Mesendoderm (in vitro differentiated cells): ENCODE results near the gene SIM2.

Experiments
- DNase-seq: peaks from one replicate; pipeline ENCODE4 v3.0.0; 2013
- H2AK5ac ChIP-seq: 2 replicates; pipeline ENCODE4 v1.6.1; 2013; ENCODE audit warnings: low read length, inconsistent platforms
- H2BK120ac ChIP-seq: 2 replicates; pipeline ENCODE4 v1.6.1; 2013; ENCODE audit warnings: low read depth, mild to moderate bottlenecking, low read length, moderate library complexity, mixed read lengths
- H2BK15ac ChIP-seq: replicated peaks from 2 replicates; pipeline ENCODE4 v1.6.1; 2013; ENCODE audit warnings: low read depth, mild to moderate bottlenecking, moderate library complexity
- H2BK5ac ChIP-seq: 2 replicates; pipeline ENCODE4 v1.6.1; 2013; ENCODE audit warnings: low read length, inconsistent platforms
- H3K18ac ChIP-seq: 2 replicates; pipeline ENCODE4 v1.6.1; 2013; ENCODE audit warnings: mild to moderate bottlenecking, low read length, mixed read lengths
- H3K23ac ChIP-seq: one replicate; pipeline ENCODE4 v1.6.1; 2013; ENCODE audit warnings: low read length
- H3K27ac ChIP-seq: 2 replicates; pipeline ENCODE4 v1.5.1; 2013; ENCODE audit warnings: low read depth, mild to moderate bottlenecking, inconsistent platforms, low read length, moderate library complexity
- H3K27me3 ChIP-seq: 2 replicates; pipeline ENCODE4 v1.6.1; 2013; ENCODE audit warnings: low read length, control low read depth, mild to moderate bottlenecking, inconsistent platforms; ENCODE audit not compliant: insufficient read depth, poor library complexity
- H3K36me3 ChIP-seq: 2 replicates; pipeline ENCODE4 v1.6.1; 2013; ENCODE audit warnings: low read length, inconsistent platforms; ENCODE audit not compliant: control insufficient read depth, insufficient read depth
- H3K4ac ChIP-seq: one replicate; pipeline ENCODE4 v1.6.1; 2013; ENCODE audit warnings: low read depth, mild to moderate bottlenecking, low read length, moderate library complexity
- H3K4me1 ChIP-seq: 2 replicates; pipeline ENCODE4 v1.6.1; 2013; ENCODE audit warnings: low read depth, low read length, inconsistent platforms; ENCODE audit not compliant: control insufficient read depth
- H3K4me2 ChIP-seq: 2 replicates; pipeline ENCODE4 v1.6.1; 2013; ENCODE audit warnings: low read length
- H3K4me3 ChIP-seq: 2 replicates; pipeline ENCODE4 v1.5.1; 2013; ENCODE audit warnings: mild to moderate bottlenecking, low read length
- H3K56ac ChIP-seq: one replicate; pipeline ENCODE4 v1.6.1; 2013; ENCODE audit warnings: low read length
- H3K79me1 ChIP-seq: 2 replicates; pipeline ENCODE4 v1.6.1; 2013; ENCODE audit warnings: low read length, inconsistent platforms
- H3K79me2 ChIP-seq: 2 replicates; pipeline ENCODE4 v1.6.1; 2013; ENCODE audit warnings: mild to moderate bottlenecking, low read length; ENCODE audit not compliant: control insufficient read depth, insufficient read depth
- H3K9ac ChIP-seq: 2 replicates; pipeline ENCODE4 v1.6.1; 2013; ENCODE audit warnings: low read length, inconsistent platforms
- H4K5ac ChIP-seq: one replicate; pipeline ENCODE4 v1.6.1; 2013; ENCODE audit warnings: low read length
- H4K8ac ChIP-seq: one replicate; pipeline ENCODE4 v1.6.1; 2013; ENCODE audit warnings: low read depth, mild to moderate bottlenecking, control low read depth, low read length, moderate library complexity
- WGBS: extraction: QIAGEN DNeasy Blood & Tissue Kit; methylation state at CpG from one replicate; pipeline ENCODE4 v1.1.7; 2013; ENCODE audit warnings: low lambda C conversion rate, missing lambda C conversion rate; ENCODE audit not compliant: insufficient coverage; ENCODE audit errors: extremely low coverage; 5-methylcytosine and 5-hydroxymethylcytosine counted together

SIM2 gene

GRCh38 chr21:36732761-36733160, 33.8 kb downstream of the SIM2 start:
- Histone ChIP-seq H3K4me3 (no peak overlapping the region), H3K27ac (no peak overlapping the region), H2BK5ac (no peak overlapping the region), H3K79me1 (no peaks in the 10 kb centered on the region), H3K4ac (no peak overlapping the region), H3K4me2 (no peak overlapping the region), H4K8ac (no peak overlapping the region), H3K56ac (no peak overlapping the region), H3K79me2 (no peaks in the 10 kb centered on the region), H2BK15ac (no peak overlapping the region), H3K9ac (no peak overlapping the region), H3K18ac (no peak overlapping the region), H3K4me1 (no peaks in the 10 kb centered on the region), H4K5ac (no peak overlapping the region), H2BK120ac (no peak overlapping the region), H3K23ac (no peak overlapping the region), H3K27me3 (no peaks in the 10 kb centered on the region), H2AK5ac (no peak overlapping the region), H3K36me3 (no peaks in the 10 kb centered on the region)
- DNase-seq = no peak
- no CpG with 5 or more reads among the region's 7 CpGs for WGBS

DNA sequence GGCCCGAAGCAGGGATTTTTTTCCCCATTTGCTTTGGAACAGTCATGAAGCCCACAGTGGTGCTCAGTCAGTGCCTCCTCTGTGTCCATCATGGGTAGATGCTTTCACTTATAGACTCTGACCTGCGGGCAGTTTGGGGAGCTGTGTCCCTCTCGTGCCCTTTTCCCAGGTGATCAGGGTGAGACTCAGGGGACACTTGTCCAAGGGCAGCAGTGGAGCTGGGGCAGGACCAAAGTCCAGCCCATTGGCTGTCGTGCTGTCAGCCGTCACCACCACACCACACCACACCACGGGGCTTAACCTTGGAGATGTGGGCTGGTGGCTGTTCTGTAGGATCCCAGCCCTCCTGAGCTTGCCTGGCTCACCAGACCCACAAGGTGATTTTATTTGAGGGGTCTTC, 34.9 kb downstream of the SIM2 start:
- Histone ChIP-seq H3K27me3 (no peaks in the 10 kb centered on the region), H4K5ac (no peak overlapping the region), H3K18ac (no peak overlapping the region), H3K36me3 (no peaks in the 10 kb centered on the region), H3K27ac (no peak overlapping the region), H4K8ac (no peak overlapping the region), H3K4me1 (peaks cover 2% of the 10 kb centered on the region), H3K56ac (no peak overlapping the region), H3K4me3 (no peak overlapping the region), H2BK120ac (no peak overlapping the region), H2AK5ac (no peak overlapping the region), H2BK5ac (no peak overlapping the region), H2BK15ac (no peak overlapping the region), H3K4ac (no peak overlapping the region), H3K79me1 (no peaks in the 10 kb centered on the region), H3K79me2 (no peaks in the 10 kb centered on the region), H3K23ac (no peak overlapping the region), H3K4me2 (no peak overlapping the region), H3K9ac (no peak overlapping the region)
- no peak for DNase-seq
- no CpG with 5 or more reads among the region's 6 CpGs for WGBS

DNA sequence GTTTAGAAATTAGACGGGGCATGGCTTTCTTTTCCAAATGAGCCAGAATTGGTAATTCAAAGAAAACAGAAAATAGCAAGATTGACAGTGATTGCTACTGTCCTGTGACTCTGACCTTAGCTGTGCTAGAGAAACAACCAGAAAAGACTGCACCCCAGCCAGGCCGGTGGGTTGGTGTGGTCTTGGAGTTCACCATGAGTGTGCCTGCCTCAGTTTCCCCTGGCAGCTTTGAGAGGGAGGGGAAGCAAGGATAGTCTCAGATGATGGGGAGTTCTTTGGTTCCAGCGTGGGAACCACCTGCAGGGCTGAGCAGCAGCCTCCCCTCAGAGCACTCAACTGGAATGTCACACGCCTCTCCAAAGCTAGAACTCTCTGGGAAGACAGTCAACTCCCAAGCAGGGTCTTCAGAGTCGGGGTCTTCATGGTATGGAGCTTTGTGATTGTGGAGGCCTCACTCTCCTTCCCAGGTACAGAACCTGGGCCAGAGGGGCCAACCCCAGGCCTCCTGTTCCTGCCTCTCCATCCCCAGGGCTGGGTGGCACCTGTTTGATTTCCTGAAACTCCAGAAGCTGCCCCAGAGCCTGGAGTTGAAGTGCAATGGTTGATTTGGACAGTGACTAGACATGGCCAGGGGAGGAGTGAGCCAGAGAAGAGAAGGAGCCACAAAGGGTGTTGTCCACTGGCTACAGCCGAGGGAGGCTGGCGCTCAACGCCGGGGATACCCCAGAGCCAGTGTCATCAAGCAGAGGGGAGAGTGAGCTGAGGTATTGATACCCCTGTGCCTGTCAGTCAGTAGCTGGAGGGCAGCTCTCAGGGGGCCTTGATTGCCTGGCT, 35.7 kb downstream of the SIM2 start:
- Histone ChIP-seq H3K23ac (no peak overlapping the region), H3K18ac (no peak overlapping the region), H3K4me3 (no peak overlapping the region), H3K4ac (no peak overlapping the region), H2AK5ac (no peak overlapping the region), H3K27me3 (no peaks in the 10 kb centered on the region), H3K27ac (no peak overlapping the region), H3K79me1 (no peaks in the 10 kb centered on the region), H2BK15ac (no peak overlapping the region), H3K4me1 (peaks cover 2% of the 10 kb centered on the region), H4K8ac (no peak overlapping the region), H3K4me2 (no peak overlapping the region), H3K79me2 (no peaks in the 10 kb centered on the region), H3K56ac (no peak overlapping the region), H3K36me3 (no peaks in the 10 kb centered on the region), H2BK5ac (no peak overlapping the region), H2BK120ac (no peak overlapping the region), H3K9ac (no peak overlapping the region), H4K5ac (no peak overlapping the region)
- no peak for DNase-seq
- WGBS = no CpG with 5 or more reads among the region's 9 CpGs

DNA sequence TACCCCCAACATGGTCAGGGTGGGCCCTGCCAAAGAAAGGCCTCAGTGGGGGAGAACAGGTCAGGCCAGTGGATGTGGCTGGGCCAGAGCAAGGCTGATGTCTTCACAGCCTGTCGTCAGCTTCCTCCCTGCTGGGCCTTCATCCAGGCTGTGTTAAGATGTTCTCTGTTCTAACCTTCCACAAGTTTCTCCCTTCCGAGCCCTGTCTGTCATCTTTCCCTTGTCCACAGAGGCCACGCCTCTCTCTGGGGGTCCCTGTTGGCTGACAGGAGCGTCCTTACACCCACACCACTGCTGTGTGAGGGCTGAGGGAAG, 36.2 kb downstream of the SIM2 start:
- Histone ChIP-seq H2BK120ac (no peak overlapping the region), H3K4me2 (no peak overlapping the region), H2AK5ac (no peak overlapping the region), H3K36me3 (no peaks in the 10 kb centered on the region), H3K9ac (no peak overlapping the region), H3K79me1 (no peaks in the 10 kb centered on the region), H4K8ac (no peak overlapping the region), H3K23ac (no peak overlapping the region), H3K79me2 (no peaks in the 10 kb centered on the region), H3K4me1 (peaks cover 2% of the 10 kb centered on the region), H3K27me3 (no peaks in the 10 kb centered on the region), H3K4me3 (no peak overlapping the region), H2BK15ac (no peak overlapping the region), H4K5ac (no peak overlapping the region), H3K27ac (no peak overlapping the region), H2BK5ac (no peak overlapping the region), H3K4ac (no peak overlapping the region), H3K18ac (no peak overlapping the region), H3K56ac (no peak overlapping the region)
- DNase-seq = no peak
- WGBS = no CpG with 5 or more reads among the region's 4 CpGs

DNA sequence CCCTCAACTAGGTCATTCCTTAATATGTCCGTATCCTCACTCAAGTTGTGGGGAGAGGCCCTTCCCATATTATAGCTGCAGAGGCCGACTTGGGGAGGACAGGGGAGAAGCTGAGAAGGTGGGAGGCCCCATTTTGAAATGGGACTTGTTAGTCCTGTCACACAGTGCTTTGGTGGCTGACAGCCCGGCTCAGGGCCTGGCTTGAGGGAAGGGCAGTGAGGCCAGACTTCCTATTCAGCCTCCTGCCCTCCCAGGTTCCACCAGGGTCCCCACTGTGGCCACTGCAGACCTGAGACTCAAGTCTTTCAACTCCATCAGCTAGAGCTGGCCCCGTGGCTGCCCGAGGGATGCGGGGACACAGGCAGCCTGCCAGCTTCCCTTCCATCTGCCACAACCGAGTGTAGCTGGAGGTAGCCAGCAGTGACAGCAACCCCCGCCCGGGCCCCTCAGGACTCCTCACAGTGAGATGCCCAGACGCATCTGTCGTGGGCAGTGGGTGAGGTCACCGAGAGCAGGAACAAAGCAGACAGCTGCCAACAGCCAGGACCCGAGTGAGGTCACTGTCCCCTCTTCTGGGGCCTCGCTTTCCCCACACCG, 36.9 kb downstream of the SIM2 start:
- Histone ChIP-seq H3K27me3 (no peaks in the 10 kb centered on the region), H3K4me1 (peaks cover 2% of the 10 kb centered on the region), H3K79me2 (no peaks in the 10 kb centered on the region), H3K79me1 (no peaks in the 10 kb centered on the region), H2AK5ac (no peak overlapping the region), H3K36me3 (no peaks in the 10 kb centered on the region), H3K9ac (no peak overlapping the region), H3K18ac (no peak overlapping the region), H3K4ac (no peak overlapping the region), H3K56ac (no peak overlapping the region), H3K27ac (no peak overlapping the region), H4K8ac (no peak overlapping the region), H2BK120ac (no peak overlapping the region), H4K5ac (no peak overlapping the region), H2BK15ac (no peak overlapping the region), H2BK5ac (no peak overlapping the region), H3K23ac (no peak overlapping the region), H3K4me3 (no peak overlapping the region), H3K4me2 (no peak overlapping the region)
- WGBS = no CpG with 5 or more reads among the region's 15 CpGs
- peak; percentile 34 for DNase-seq
